T1000 (cell line): ENCODE data around the gene DENND5B.
"Not testable (repeated sequence)": the region's sequence is repeated elsewhere in the genome, so short reads cannot be mapped to it uniquely, and the experiment has no call there.

Source experiments
- DNase-seq: peaks from one replicate; lab custom pipeline; 2025; ENCODE audit warnings: mixed read lengths; lab: John Stamatoyannopoulos, UW

Gene DENND5B

DNA sequence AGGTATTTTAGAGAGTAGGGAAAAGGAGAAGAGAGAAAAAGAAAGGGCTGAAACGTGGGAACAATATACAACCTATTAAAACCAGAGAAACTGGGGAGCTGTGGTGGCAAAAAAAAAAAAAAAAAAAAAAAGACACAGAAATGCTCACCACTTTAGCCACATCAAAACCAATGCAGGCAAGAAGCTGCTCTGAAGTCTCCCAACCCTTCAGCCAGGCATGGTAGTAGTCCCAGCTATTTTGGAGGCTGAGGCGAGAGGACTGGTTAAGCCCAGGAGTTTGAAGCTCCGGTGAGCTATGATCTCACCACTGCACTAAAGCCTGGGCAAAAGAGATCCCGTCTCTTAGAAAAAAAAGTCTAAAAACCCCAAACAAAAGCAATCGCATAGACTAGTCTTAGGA is 33.2 kb downstream of the DENND5B start:
- DNase-seq = no peak

GRCh38 chr12:31555466-31555865 is 35.5 kb downstream of the DENND5B start:
- DNase-seq = not testable (repeated sequence)

GRCh38 chr12:31550590-31550989 is 40.3 kb downstream of the DENND5B start:
- not testable (repeated sequence) for DNase-seq

DNA sequence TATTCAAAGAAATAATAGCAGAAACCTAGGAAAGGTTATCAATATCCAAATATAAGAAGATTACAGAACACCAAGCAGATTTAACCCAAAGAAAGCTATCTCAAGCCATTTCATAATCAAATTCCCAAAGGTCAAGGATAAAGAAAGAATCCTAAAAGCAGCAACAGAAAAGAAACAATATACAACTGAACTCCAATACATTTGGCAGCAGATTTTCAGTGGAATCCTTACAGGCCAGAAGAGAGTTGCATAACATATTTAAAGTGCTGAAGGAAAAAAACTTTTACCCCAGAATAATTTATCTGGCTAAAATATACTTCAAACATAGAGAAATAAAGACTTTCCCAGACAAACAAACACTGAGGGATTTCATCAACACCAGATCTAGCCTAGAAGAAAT is 54.3 kb downstream of the DENND5B start:
- DNase-seq = no peak

DNA sequence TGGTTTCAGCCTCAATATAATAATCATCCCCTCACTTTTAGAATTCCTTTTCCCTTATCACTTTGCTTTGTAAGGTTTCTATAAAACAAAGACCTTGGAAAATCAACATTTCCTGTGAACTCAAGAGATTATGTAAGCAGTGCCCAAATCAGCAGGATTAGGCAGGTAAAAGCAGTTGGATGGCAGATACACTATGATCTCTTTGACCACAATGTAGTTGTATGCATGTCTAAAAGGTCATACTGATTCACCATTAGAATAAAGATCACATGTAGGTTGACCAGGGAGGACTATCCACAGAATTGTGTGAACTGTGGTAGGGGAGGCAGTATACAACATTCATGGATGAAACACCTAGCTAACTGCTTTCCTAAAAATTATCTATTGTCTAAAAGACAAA is 57.5 kb downstream of the DENND5B start:
- DNase-seq = no peak

- no peak for DNase-seq
Observed at GRCh38 chr12:31531893-31532292, 59.0 kb downstream of the DENND5B start.

GRCh38 chr12:31528095-31528494 is 62.8 kb downstream of the DENND5B start:
- no peak for DNase-seq

DNA sequence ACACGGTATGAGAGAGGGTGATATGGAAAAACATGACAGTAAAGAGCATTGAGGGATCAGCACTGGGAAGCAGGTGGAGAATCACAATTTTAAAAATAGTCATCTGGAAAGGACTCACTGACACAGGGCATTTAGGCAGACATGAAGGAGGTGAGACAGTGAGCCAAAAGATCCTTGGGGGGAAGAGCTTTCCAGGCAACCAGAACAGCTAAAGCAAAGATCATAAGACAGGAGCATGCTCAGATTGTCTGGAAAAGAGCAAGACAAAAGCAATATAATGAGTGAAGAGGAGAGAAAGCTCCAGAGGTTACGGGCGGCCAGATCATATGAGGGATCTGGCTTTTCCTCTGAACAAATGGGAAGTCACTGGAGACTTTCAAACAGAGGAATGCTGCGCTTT is 63.9 kb downstream of the DENND5B start:
- no peak for DNase-seq

DNA sequence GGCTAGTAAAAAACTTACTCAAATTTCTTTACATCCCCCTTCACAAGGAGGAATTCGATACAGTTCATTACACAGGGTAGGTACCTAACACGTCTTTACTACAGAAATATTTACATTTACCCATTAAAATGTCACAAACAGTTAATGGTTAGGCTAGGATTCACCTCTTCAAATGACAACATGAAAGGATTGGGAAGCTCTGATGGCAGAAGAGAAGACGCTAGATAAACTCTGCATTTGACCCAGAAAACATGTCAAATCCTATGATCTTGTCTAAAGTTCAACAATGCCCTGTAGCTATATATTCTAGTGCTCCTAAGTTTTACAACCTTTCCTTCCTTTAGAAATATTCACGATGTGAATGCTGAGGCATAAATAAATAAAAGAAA is 64.8 kb downstream of the DENND5B start:
- DNase-seq = no peak

DNA sequence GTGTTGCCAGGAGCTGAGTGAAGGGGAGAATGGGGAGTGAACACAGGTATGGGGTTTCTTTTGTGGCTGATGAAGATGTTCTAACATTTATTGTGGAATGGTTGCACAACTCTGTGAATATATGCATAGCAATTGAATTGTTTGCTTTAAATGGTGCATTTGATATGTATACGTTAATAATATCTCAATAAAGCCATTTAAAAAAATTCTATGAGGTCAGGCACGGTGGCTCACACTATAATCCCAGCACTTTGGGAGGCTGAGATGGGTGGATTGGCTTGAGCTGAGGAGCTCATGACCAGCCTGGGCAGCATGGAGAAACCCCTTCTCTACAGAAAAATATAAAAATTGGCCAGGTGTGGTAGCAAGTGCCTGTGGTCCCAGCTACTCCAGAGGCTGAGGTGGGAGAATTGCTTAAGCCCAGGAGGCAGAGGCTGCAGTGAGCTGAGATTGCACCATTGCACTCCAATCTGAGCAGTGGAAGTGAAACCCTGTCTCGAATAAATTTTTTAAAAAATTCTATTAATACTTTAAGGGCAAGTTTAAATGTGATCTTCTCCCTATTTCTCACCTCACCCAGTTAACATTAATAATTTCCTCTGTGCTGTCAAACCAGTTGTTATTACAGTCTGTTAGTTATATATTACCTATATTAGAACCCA is 65.3 kb downstream of the DENND5B start:
- no peak for DNase-seq

DNA sequence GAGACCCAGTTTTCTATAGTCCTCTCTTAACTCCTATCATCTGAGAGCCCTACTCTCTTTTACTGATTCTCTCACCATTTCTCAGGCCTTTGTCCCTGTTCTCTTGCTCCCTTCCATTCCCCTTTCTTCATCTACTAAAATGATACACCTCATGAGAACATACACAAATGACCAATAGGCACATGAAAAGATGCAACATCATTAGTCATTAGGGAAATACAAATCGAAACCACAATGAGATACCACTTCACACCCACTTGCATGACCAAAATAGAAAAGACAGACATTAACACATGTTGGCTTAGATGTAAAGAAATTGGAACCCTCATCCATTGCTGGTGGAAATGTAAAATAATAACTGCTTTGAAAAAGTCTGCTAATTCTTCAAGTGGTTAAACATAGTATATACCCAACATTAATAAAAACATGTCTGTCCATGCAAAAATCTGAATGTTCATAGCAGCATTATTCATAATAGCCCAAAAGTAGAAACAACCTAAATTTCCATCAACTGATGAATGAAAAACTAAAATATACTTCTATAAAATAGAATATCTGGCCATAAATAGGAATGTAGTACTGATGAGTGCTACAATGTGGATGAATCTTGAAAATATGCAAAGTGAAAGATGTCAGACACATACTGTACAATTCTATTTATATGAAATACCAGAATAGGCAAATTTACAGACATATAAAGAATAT is 66.0 kb downstream of the DENND5B start:
- DNase-seq = no peak

DNA sequence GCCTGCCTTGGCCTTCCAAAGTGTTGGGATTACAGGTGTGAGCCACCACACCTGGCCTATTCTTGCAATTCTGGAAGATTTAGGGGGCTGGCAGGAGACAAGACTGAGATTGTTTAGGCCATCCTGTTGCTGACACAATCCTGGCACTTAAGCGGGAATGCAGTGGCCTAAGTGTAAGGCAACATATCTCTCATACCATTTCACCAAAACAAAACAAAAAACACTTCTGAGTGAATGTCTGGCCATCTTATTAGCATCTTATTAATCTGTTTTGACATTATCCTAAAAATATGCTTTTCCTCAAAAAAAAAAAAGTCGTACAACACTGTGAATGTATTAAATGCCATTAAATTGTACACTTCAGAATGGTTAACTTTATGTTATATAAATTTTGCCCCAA is 67.6 kb downstream of the DENND5B start:
- no peak for DNase-seq

DNA sequence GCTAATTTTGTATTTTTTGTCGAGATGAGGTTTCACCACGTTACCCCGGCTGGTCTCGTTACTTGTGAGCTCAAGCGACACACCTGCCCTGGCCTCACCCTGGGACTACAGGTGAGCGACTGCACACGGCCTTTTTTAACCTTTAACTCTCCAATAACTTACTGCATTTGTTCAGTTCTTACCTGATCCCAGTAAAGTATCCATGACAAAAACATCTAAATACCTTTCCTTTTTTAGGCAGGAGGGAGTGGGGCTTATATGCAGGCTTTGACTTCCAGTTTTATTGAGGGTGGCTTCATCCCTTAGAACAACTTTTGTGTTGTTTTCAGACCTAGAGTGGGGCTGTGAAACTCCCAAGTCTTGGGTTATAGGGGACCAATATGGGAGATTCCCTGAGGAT is 68.3 kb downstream of the DENND5B start:
- DNase-seq = no peak

- no peak for DNase-seq
Observed at GRCh38 chr12:31521964-31522363, 69.0 kb downstream of the DENND5B start.

GRCh38 chr12:31519511-31519910 is 71.4 kb downstream of the DENND5B start:
- DNase-seq = no peak

- peak; percentile 75 for DNase-seq
Observed at GRCh38 chr12:31518680-31519227, 72.2 kb downstream of the DENND5B start.

DNA sequence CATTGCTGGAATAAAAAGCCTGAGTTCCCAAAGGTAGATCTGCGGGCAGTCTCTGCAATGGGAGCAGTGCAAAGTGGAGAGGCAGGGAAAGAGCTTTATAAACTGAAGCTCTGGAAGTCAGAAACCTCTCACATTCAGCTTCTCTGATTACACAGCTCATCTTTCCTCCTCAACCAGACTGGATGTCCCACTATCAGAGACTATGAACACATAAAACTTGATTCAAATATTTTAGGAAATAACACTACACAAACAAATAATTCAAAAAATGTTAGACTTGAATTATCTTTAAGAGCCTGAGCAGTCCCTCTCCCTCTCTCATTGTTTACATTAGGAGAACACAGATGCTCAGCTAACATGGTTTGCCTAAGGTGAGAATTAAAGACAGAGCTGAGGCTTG is 72.9 kb downstream of the DENND5B start:
- DNase-seq = no peak

DNA sequence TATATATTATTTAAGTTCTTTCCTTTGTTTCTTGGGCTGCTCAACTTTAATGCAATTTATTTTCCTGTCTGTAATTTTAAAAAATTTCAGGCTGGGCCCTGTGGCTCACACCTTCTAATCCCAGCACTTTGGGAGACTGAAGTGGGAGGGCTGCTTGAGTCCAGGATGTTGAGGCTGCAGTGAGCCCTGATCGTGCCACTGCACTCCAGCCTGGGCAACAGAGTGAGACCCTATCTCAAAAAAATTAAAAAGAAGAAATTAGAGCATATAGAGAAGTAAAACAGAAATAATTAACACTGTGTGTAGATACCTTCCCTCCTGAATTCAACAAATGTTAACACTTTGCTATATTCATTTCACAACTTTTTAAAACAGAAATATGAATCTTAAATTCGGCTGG is 74.2 kb downstream of the DENND5B start:
- no peak for DNase-seq

DNA sequence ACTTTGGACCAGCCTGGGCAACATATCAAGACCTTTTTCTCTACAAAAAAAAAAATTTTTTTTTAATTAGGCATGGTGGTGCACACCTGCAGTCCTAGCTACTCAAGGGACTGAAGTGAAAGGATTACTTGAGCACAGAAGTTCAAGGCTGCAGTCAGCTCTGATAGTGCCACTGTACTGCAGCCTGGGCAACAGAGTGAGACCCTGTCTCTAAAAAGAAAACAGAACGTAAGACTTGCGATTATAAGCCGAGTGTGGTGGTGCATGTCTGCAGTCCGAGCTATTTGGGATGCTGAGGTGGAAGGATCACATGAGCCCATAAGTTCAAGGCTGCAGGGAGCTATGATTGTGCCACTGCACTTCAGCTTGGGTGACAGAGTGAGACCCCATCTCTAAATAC is 76.0 kb downstream of the DENND5B start:
- no peak for DNase-seq

- no peak for DNase-seq
Observed at GRCh38 chr12:31510034-31510433, 80.9 kb downstream of the DENND5B start.

- DNase-seq = no peak
Observed at GRCh38 chr12:31508436-31509150, 82.3 kb downstream of the DENND5B start.

DNA sequence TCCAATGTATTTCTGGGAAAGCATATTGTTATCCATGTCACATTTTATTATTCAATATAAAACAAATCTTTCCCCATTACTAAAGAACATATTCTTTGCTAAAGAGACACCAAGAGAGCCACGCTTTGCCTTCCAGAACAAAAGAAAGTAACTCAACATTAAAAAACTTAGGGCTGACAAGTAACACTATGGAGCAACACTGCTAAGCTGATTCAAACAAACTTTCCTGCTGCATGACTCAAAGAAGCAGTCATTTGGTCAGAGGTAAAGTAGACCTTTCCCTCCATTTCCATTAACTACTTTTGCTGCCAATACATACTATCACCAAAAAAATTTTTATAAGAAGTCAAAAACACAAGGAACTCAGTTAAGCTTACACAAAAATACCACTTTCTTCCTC is 83.0 kb downstream of the DENND5B start:
- DNase-seq = no peak
